Prostate gland (tissue), 2 donors: ENCODE results near the gene S100A12. TPM values are rescaled to one million over a fixed set of nuclear protein-coding genes. Genes with fewer than 3 reads are reported as not detected.

Source experiments
- DNase-seq: peaks from one replicate; pipeline ENCODE4 v3.0.0-alpha.2; 2019; ENCODE audit warnings: low spot score
- H3K27ac ChIP-seq, 2 donors: fragments of 200-600 bp; sonication (generic); 2 replicates each; pipeline ENCODE4 v1.5.1; 2017 to 2019
- H3K27me3 ChIP-seq: fragments of 200-600 bp; sonication (generic); replicated peaks from 2 replicates; pipeline ENCODE4 v1.5.1; 2019; ENCODE audit not compliant: insufficient read depth
- H3K36me3 ChIP-seq, 2 donors: fragments of 200-600 bp; sonication (generic); 1 replicate in 1 of 2; 2 replicates in 1 of 2; pipeline versions ENCODE4 v1.5.1 to v1.8.1; 2017 to 2019
- H3K4me1 ChIP-seq: fragments of 200-600 bp; sonication (generic); replicated peaks from 2 replicates; pipeline ENCODE4 v1.5.1; 2019
- H3K4me3 ChIP-seq, 2 donors: fragments of 200-600 bp; sonication (generic); 2 replicates each; pipeline ENCODE4 v1.5.1; 2017 to 2019
- H3K9me3 ChIP-seq: fragments of 200-600 bp; sonication (generic); 2 replicates; pipeline ENCODE4 v1.5.1; 2017
- POLR2A ChIP-seq: fragments of 450-650 bp; IDR thresholded peaks from one replicate; pipeline ENCODE4 v1.6.1; 2016; ENCODE audit warnings: antibody characterized with exemption, mild to moderate bottlenecking
- POLR2AphosphoS5 ChIP-seq: sonication (generic); formaldehyde crosslinking; IDR thresholded peaks from one replicate; pipeline ENCODE4 v1.6.1; 2017; ENCODE audit warnings: antibody characterized with exemption
- WGBS: methylation state at CpG from one replicate; pipeline ENCODE4 v1.1.5; 2018; 5-methylcytosine and 5-hydroxymethylcytosine counted together
- intact Hi-C: fragments of 100-400 bp; cut with DNase I; formaldehyde crosslinking; loops from one replicate; pipeline ENCODE4 v1.14.2; 2022
- total RNA-seq, 2 donors: library from RNA; depleted of rRNA; stranded (reverse); fragments of >200 nt; gene quantifications; one replicate each; pipeline ENCODE4 v1.1.0, GENCODE V29; 2016
- TF ChIP-seq, protein P1 (sequence below), 4 experiments: fragments of 200-600 bp in 2 of 4; fragments of 450-650 bp in 2 of 4; sonication (generic) in 2 of 4; IDR thresholded peaks; 1 replicate in 3 of 4; 2 replicates in 1 of 4; pipeline ENCODE4 v1.5.1; 2016 to 2019; ENCODE audit warnings: antibody characterized with exemption in 4 of 4, mild to moderate bottlenecking in 2 of 4, moderate library complexity in 2 of 4

Gene S100A12
- total RNA-seq, 2 donors from 2014 or later, result not detected

- Histone ChIP-seq H3K9me3 (no peaks in the 10 kb centered on the region), H3K36me3 (no peaks in the 10 kb centered on the region), H3K27me3 (no peaks in the 10 kb centered on the region), H3K4me3 (no peak overlapping the region), H3K27ac (no peak overlapping the region), H3K4me1 (no peaks in the 10 kb centered on the region)
- no peak for DNase-seq
- WGBS, result 91% methylated on average over 11 of the region's 11 CpGs
- TF ChIP-seq POLR2AphosphoS5 (no peak), POLR2A (no peak)
- TF ChIP-seq, protein P1, sequence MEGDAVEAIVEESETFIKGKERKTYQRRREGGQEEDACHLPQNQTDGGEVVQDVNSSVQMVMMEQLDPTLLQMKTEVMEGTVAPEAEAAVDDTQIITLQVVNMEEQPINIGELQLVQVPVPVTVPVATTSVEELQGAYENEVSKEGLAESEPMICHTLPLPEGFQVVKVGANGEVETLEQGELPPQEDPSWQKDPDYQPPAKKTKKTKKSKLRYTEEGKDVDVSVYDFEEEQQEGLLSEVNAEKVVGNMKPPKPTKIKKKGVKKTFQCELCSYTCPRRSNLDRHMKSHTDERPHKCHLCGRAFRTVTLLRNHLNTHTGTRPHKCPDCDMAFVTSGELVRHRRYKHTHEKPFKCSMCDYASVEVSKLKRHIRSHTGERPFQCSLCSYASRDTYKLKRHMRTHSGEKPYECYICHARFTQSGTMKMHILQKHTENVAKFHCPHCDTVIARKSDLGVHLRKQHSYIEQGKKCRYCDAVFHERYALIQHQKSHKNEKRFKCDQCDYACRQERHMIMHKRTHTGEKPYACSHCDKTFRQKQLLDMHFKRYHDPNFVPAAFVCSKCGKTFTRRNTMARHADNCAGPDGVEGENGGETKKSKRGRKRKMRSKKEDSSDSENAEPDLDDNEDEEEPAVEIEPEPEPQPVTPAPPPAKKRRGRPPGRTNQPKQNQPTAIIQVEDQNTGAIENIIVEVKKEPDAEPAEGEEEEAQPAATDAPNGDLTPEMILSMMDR (IDR thresholded peaks at IDR 0.05), result no peak
- intact Hi-C loops, result no loop called here
Measured at GRCh38 chr1:153360592-153361479, 14.6 kb downstream of the S100A12 start.

GRCh38 chr1:153360190-153360589 is 15.2 kb downstream of the S100A12 start:
- intact Hi-C loops, result no loop called here
- DNase-seq, result no peak
- Histone ChIP-seq H3K36me3 (no peaks in the 10 kb centered on the region), H3K27ac (no peak overlapping the region), H3K27me3 (no peaks in the 10 kb centered on the region), H3K9me3 (no peaks in the 10 kb centered on the region), H3K4me1 (no peaks in the 10 kb centered on the region), H3K4me3 (no peak overlapping the region)
- TF ChIP-seq, protein P1 (IDR thresholded peaks at IDR 0.05), result no peak
- TF ChIP-seq POLR2AphosphoS5, result no peak
- no peak for TF ChIP-seq POLR2A
- WGBS, result 90% methylated on average over 2 of the region's 2 CpGs

DNA sequence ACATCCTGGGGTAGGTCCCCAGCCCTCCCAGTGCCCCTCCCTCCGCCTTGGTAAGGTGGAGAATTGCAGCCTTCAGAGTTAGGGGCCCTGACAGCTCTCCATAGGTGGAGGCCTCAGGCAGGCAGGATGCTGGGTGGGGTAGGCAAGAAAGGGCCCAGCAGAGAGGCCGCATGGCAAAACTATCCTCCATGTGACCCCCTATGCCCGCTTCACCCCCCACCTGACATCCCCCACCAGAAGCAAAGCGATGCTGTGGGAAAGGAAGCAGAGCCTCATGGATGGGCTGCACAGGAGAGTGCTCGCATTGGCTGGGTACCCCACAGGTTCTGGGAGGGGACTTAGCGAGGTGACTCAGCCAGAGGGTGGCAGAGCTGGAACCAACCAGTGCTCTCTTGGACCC is 16.2 kb downstream of the S100A12 start:
- no peaks in the 10 kb centered on the region for H3K27me3 ChIP-seq
- no peak for TF ChIP-seq POLR2AphosphoS5
- TF ChIP-seq POLR2A, result no peak
- TF ChIP-seq, protein P1 (IDR thresholded peaks at IDR 0.05), result no peak
- no peaks in the 10 kb centered on the region for H3K36me3 ChIP-seq
- no peak overlapping the region for H3K27ac ChIP-seq
- DNase-seq, result no peak
- 96% methylated on average over 6 of the region's 6 CpGs for WGBS
- no peaks in the 10 kb centered on the region for H3K4me1 ChIP-seq
- H3K9me3 ChIP-seq, result no peaks in the 10 kb centered on the region
- no peak overlapping the region for H3K4me3 ChIP-seq
- intact Hi-C loops, result no loop called here

DNA sequence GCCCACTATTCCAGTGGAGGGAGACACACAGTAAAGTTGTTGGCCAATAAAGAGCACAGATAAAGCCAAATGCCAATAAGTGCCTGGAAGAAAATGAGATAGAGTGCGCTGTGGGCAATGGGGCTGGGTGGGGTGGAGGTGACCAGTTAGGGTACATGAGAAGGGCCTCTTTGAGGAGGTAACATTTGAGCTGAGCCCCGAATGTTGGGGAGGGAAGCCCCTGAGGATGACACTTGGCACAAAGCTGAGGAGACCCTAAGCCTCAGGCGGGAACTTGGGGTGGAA is 16.8 kb downstream of the S100A12 start:
- Histone ChIP-seq H3K4me3 (no peak overlapping the region), H3K27ac (no peak overlapping the region), H3K9me3 (no peaks in the 10 kb centered on the region), H3K27me3 (no peaks in the 10 kb centered on the region), H3K4me1 (no peaks in the 10 kb centered on the region), H3K36me3 (no peaks in the 10 kb centered on the region)
- 93% methylated on average over 3 of the region's 3 CpGs for WGBS
- no peak for DNase-seq
- intact Hi-C loops, result no loop called here
- TF ChIP-seq, protein P1 (IDR thresholded peaks at IDR 0.05), result no peak
- TF ChIP-seq POLR2AphosphoS5 (no peak), POLR2A (no peak)
